Tibial nerve (tissue), 4 donors: Measurements from ENCODE around the gene TLE4. TPM values are rescaled to one million over a fixed set of nuclear protein-coding genes. Genes with fewer than 3 reads are reported as not detected.

Experiments used
- DNase-seq, 2 donors: peaks; one replicate each; pipeline ENCODE4 v3.0.0-alpha.2; 2019; ENCODE audit warnings: low spot score in 2 of 2
- H3K27ac ChIP-seq, 4 donors: fragments of 200-600 bp; sonication (generic) in 3 of 4; one replicate each; pipeline ENCODE4 v1.5.1; 2017 to 2019; ENCODE audit warnings: mild to moderate bottlenecking in 1 of 4
- H3K27me3 ChIP-seq, 2 donors: fragments of 200-600 bp; sonication (generic) in 1 of 2; one replicate each; pipeline versions ENCODE4 v1.5.1 to v1.6.0; 2017 to 2019
- H3K36me3 ChIP-seq, 3 donors: fragments of 200-600 bp; sonication (generic); one replicate each; pipeline ENCODE4 v1.5.1; 2018 to 2019
- H3K4me1 ChIP-seq, 4 donors: fragments of 200-600 bp; sonication (generic) in 3 of 4; one replicate each; pipeline ENCODE4 v1.5.1; 2017 to 2019
- H3K4me3 ChIP-seq, 4 donors: fragments of 200-600 bp; sonication (generic) in 3 of 4; one replicate each; pipeline ENCODE4 v1.5.1; 2017 to 2019; ENCODE audit warnings: mild to moderate bottlenecking in 1 of 4, moderate library complexity in 1 of 4
- H3K9me3 ChIP-seq, 4 donors: fragments of 200-600 bp; sonication (generic) in 3 of 4; one replicate each; pipeline ENCODE4 v1.5.1; 2017 to 2019
- EP300 ChIP-seq, 2 donors: sonication (generic); formaldehyde crosslinking; IDR thresholded peaks; one replicate each; pipeline ENCODE4 v1.6.1; 2017; ENCODE audit warnings: antibody characterized with exemption in 2 of 2, mild to moderate bottlenecking in 1 of 2
- POLR2A ChIP-seq, 2 donors: fragments of 450-650 bp; IDR thresholded peaks; one replicate each; pipeline ENCODE4 v1.6.1; 2017; ENCODE audit warnings: antibody characterized with exemption in 2 of 2, mild to moderate bottlenecking in 2 of 2, moderate library complexity in 2 of 2
- WGBS, 2 donors: methylation state at CpG; one replicate each; pipeline ENCODE4 v1.1.5; 2018; 5-methylcytosine and 5-hydroxymethylcytosine counted together
- total RNA-seq, 4 donors: library from RNA; depleted of rRNA; stranded (reverse); fragments of >200 nt; gene quantifications; one replicate each; pipeline ENCODE4 v1.1.0, GENCODE V29; 2016
- TF ChIP-seq, protein P1 (sequence below), 5 experiments: fragments of 200-600 bp in 3 of 5; fragments of 450-650 bp in 2 of 5; sonication (generic) in 3 of 5; IDR thresholded peaks; one replicate each; pipeline ENCODE4 v1.5.1; 2016 to 2019; ENCODE audit warnings: antibody characterized with exemption in 5 of 5, mild to moderate bottlenecking in 3 of 5, moderate library complexity in 2 of 5

Gene TLE4
- total RNA-seq, 4 donors from 2014 or later = 28.0 to 34.3 (median 29.8) TPM

DNA sequence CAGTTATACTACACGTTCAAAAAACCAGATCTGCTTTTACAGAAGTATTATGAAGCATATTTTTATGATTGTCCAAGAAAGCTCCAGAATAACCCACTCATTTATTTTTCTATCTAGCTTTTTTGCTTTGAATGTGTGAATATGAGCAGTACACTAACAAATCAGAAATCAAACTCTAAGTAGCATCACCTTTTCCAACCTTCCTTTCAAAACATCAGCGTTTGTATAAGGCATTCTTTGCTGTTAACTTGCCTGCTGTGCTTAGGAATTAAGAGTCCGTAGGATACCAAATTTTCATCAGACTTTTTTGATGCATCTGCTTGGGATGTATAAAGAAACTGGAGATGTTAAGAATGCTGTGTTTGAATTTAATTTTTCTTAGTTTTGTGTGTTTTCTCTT, 3.8 kb downstream of the TLE4 start:
- Histone ChIP-seq H3K36me3 (no peaks in the 10 kb centered on the region), H3K9me3 (no peaks in the 10 kb centered on the region), H3K4me3 (no peak overlapping the region), H3K27me3 (no peaks in the 10 kb centered on the region), H3K27ac (no peak overlapping the region), H3K4me1 (peaks cover 0 to 52% (median 4%) of the 10 kb centered on the region in 4 donors)
- WGBS, 2 donors = 66 to 69% methylated on average over 3 of the region's 3 CpGs
- TF ChIP-seq, protein P1, sequence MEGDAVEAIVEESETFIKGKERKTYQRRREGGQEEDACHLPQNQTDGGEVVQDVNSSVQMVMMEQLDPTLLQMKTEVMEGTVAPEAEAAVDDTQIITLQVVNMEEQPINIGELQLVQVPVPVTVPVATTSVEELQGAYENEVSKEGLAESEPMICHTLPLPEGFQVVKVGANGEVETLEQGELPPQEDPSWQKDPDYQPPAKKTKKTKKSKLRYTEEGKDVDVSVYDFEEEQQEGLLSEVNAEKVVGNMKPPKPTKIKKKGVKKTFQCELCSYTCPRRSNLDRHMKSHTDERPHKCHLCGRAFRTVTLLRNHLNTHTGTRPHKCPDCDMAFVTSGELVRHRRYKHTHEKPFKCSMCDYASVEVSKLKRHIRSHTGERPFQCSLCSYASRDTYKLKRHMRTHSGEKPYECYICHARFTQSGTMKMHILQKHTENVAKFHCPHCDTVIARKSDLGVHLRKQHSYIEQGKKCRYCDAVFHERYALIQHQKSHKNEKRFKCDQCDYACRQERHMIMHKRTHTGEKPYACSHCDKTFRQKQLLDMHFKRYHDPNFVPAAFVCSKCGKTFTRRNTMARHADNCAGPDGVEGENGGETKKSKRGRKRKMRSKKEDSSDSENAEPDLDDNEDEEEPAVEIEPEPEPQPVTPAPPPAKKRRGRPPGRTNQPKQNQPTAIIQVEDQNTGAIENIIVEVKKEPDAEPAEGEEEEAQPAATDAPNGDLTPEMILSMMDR (IDR thresholded peaks at IDR 0.05) = no peak
- TF ChIP-seq POLR2A (IDR thresholded peaks at IDR 0.05) (no peak), EP300 (IDR thresholded peaks at IDR 0.05) (no peak)
- no peak for DNase-seq

DNA sequence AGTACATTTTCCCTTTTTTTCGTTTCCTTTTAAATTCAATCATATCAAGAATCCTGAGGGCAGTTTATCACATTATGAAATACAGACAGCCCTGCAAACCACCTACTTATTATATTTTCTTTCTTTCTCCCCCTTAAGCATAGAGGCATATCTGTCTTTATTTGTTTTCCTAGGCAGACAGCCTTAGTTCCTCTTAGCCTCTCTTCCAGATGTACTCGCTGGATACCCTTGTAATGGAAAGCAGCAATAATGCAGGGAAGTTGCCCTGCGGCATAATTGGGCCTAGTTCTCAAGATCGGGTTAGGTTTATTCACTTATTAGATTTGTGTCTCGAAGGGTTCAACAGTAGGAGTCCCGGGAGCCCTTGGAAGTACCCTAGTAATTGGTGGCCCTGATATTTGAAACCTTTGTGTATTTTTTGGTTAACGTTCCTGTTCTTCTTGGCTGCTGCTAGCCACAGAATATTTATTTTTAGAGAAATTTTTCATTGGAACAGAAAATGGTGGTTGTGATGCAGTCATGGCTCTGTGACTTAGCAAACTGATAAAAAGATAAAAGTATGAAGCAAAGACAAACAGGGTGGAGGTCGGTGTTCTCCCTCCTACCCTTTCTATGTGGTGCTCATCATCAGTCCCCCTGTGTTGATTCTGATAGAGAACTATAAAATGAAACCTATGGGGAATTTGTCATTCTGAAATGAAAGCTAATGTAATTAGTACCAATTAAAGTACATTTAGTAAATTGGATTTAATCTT, 6.4 kb downstream of the TLE4 start:
- WGBS, 2 donors = 52 to 63% methylated on average over 8 of the region's 8 CpGs
- DNase-seq = no peak
- no peak for TF ChIP-seq EP300 (IDR thresholded peaks at IDR 0.05)
- TF ChIP-seq, protein P1 (IDR thresholded peaks at IDR 0.05) = no peak
- TF ChIP-seq POLR2A (IDR thresholded peaks at IDR 0.05) = no peak
- no peaks in the 10 kb centered on the region for H3K27me3 ChIP-seq
- H3K27ac ChIP-seq = peak overlapping the region; percentile 3 to 75 (median 58)
- H3K36me3 ChIP-seq = no peaks in the 10 kb centered on the region
- H3K9me3 ChIP-seq = no peaks in the 10 kb centered on the region
- H3K4me3 ChIP-seq = peak overlapping the region in 1 of 4 donors; percentile 10
- peaks cover 0 to 67% (median 12%) of the 10 kb centered on the region in 4 donors for H3K4me1 ChIP-seq

DNA sequence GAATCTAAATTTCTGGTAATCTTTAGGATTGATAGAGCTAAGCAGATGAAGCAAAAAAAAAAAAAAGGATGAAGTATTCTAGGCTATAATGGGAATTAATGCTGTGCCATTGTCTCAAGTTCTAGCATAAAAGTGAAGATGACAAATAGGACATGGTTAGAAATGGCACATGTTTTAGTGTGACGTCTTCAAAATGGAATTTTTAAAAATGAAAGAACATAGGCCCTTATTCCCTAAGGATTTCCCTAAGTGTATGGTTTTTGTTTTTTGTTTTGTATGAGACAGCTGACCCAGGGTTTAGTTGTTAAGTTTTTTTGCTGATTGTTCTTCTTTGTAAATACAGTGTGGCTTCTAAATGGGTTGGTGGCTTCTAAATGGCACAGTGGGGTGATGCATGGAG, 7.1 kb downstream of the TLE4 start:
- H3K27me3 ChIP-seq = no peaks in the 10 kb centered on the region
- H3K4me3 ChIP-seq = no peak overlapping the region
- H3K36me3 ChIP-seq = no peaks in the 10 kb centered on the region
- DNase-seq = no peak
- peaks cover 0 to 74% (median 12%) of the 10 kb centered on the region in 4 donors for H3K4me1 ChIP-seq
- 63 to 75% methylated on average over 1 of the region's 1 CpG for whole genome bisulfite sequencing, 2 donors
- peak overlapping the region in 1 of 4 donors; percentile 75 for H3K27ac ChIP-seq
- TF ChIP-seq POLR2A (IDR thresholded peaks at IDR 0.05) = no peak
- H3K9me3 ChIP-seq = no peaks in the 10 kb centered on the region

DNA sequence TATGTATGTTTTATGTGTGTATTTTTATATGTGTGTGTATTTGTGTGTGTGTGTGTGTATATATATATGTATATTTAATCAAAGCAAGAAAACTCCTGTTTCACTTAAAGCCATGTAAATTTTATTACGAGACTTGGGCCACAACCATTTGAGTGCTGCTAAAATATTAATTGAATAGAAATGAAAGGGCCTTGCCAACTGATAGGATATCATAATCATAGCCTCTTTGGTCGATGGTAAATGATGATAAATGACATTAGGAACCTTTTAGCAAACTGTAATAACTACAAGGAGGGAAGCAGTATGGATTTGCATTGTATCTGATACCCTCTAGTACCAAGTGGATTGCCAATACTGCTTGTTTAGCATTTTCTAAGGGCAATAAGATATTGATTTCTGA, 7.9 kb downstream of the TLE4 start:
- TF ChIP-seq, protein P1 (IDR thresholded peaks at IDR 0.05) = no peak
- TF ChIP-seq EP300 (IDR thresholded peaks at IDR 0.05) (no peak), POLR2A (IDR thresholded peaks at IDR 0.05) (no peak)
- no peaks in the 10 kb centered on the region for H3K27me3 ChIP-seq
- no peaks in the 10 kb centered on the region for H3K36me3 ChIP-seq
- WGBS, 2 donors = 93 to 95% methylated on average over 2 of the region's 2 CpGs
- H3K4me1 ChIP-seq = peaks cover 0 to 72% (median 12%) of the 10 kb centered on the region in 4 donors
- no peaks in the 10 kb centered on the region for H3K9me3 ChIP-seq
- H3K4me3 ChIP-seq = no peak overlapping the region
- H3K27ac ChIP-seq = no peak overlapping the region
- no peak for DNase-seq

DNA sequence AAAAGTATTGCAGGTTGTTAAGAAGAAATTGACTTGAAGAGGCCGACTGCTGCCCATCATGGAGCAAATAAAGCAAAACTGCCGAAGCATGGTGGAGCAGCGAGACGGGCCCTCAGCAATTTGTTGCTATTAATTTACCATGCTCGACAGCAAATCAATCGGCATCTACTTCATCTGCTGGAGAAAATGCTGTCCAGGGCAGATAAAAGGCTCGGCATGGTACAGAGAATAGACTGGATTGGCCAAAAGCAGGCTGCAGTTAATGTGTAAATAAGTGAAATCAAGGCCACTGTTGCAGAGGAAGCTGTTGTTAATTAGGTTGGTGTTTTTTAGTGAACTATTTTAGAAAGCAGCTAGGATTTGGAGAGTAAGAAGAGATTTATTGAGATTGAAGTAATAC, 8.3 kb downstream of the TLE4 start:
- TF ChIP-seq EP300 (IDR thresholded peaks at IDR 0.05) (no peak), POLR2A (IDR thresholded peaks at IDR 0.05) (no peak)
- TF ChIP-seq, protein P1 (IDR thresholded peaks at IDR 0.05) = no peak
- no peak for DNase-seq
- H3K36me3 ChIP-seq = no peaks in the 10 kb centered on the region
- H3K4me3 ChIP-seq = no peak overlapping the region
- H3K4me1 ChIP-seq = peaks cover 0 to 67% (median 12%) of the 10 kb centered on the region in 4 donors
- H3K27me3 ChIP-seq = no peaks in the 10 kb centered on the region
- no peaks in the 10 kb centered on the region for H3K9me3 ChIP-seq
- WGBS, 2 donors = 93 to 94% methylated on average over 7 of the region's 7 CpGs
- no peak overlapping the region for H3K27ac ChIP-seq
